ENCODE results near the gene FNDC3B.

- TF ChIP-seq CTCF (IDR thresholded peaks at IDR 0.05) (no peak), EZH2 (IDR thresholded peaks at IDR 0.05; ENCODE audit: borderline replicate concordance, insufficient read depth, low read depth, low read length, poor library complexity, severe bottlenecking) (no peak)
Observed at GRCh38 chr3:172051310-172051956, 12.1 kb downstream of the FNDC3B start.

All from B cell (primary cell).